Activated T-helper 9 cell treated with anti-CD3 and anti-CD28 coated beads, Interleukin-2, amount 50 U/mL, for 16 hours (primary cell): Measurements from ENCODE around the gene DENND2A.
A peak's percentile ranks its signal among the peaks of the same experiment; 100 is the strongest.
"Not testable (repeated sequence)": the region's sequence is repeated elsewhere in the genome, so short reads cannot be mapped to it uniquely, and the experiment has no call there.

Source experiments
- DNase-seq: peaks from one replicate; pipeline ENCODE4 v3.0.0-alpha.2; 2020; ENCODE audit warnings: low read depth

The DENND2A gene

DNA sequence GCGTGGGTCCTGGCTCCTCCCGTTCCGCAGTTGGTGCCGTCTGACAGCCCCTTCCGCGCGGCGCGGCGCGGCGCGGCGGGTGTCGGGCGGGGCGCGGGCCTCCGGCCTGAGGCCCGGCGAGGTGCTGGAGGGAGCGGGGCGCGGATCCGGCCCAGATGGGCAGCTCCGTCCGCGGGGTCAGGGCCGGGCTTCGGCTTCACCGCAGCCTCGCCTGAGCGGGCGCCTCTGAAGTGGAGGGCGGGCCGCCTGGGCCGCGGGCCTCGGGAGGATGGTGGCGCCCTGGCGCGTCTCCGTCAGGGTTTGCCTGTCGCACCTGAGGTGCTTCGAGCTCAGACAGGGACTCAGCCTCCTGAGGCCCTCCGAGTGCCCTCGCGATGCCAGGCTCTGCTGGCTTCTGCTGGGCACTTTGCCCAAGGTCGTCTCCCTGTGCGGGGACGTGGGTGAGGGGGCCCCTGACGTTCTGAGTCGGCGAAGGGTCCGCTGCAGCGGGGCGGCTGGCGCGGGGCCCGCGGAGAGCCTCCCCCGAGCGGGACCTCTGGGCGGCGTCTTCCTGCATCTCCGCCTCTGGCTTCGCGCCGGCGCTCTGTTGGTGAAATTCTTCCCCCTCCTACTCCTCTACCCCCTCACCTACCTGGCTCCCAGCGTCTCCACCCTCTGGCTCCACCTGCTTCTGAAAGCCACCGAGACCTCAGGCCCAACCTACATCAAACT lies 32.6 kb upstream of the DENND2A start:
- DNase-seq: peak; percentile 40

DNA sequence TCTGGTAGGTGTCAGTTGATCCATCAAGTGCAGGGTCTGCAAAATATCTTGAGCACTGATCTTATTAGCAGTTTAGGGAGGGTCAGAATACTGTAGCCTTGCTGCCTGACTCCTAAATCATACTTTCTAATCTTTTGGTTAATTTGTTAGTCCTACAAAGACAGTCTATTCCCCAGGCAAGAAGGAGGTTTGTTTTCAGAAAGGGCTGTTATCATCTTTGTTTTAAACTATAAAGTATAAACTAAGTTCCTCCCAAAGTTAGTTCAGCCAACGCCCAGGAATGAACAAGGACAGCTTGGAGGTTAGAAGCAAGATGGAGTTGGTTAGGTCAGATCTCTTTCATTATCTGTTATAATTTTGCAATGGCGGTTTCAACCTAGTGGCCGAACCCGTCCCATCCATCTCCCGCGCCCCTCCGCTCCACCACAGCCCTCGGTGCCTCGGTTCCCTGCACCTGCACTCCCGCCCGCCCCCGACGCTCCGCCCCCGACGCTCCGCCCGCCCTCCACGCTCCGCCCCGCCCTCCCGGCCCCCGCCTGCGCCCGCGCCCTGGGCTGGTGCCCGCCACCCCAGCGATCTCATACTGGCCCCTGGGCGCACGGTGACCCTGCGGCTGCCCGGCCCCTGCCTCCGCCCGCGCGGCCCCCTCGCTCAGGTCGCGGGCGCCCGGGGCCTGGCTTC lies 31.9 kb upstream of the DENND2A start, which contains the start of gene ADCK2:
Gene ADCK2, plus strand, starts transcription at position 564 of the 681 bp plus-strand sequence. CDS start 386 bp downstream, outside the sequence.
- DNase-seq: peak; percentile 43

DNA sequence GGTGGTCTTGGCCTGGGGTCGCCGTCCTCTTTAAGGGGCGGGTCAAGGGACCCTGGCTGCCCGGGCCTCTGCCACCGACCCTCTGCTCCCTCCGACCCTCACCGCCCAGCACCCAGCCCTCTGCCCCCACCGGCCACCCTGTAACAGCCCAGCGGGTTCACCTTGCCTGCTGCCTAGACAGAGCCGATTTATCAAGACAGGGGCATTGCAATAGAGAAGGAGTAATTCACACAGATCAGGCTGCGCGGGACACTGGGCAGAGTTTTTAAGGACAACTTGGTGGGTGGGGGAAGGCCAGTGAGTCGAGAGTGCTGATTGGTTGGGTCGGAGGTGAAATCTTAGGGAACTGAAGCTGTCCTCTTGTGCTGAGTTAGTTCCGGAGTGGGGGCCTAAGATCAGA lies 31.4 kb upstream of the DENND2A start:
- no peak for DNase-seq

DNA sequence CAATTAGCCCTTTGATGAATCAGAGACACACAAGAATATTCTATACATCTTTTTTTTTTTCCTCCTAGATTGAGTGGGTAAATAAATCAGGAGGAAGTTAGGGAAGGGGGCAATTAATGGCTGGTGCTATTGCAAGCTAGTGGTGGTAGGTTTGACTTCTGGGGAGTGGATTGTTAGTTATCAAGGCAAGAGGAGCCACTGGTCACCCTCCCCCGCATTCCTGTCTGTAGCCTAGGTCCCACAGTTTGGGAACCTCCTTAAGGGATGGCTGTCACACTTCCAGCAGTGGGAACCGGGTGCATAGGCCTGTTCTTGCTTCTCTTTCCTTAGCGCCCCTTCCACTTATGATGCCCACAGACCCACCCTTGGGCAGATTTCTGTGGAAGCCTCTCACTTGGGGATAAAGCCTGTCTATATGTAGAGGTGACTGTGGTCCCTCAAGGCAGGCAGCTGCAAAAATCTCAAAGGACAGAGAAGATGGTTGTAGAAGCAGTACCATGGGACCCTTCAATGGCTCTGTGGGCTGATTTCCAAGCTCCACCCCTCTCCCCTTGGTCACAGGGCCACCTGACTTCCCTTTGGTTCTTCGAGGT lies 29.8 kb upstream of the DENND2A start:
- no peak for DNase-seq

DNA sequence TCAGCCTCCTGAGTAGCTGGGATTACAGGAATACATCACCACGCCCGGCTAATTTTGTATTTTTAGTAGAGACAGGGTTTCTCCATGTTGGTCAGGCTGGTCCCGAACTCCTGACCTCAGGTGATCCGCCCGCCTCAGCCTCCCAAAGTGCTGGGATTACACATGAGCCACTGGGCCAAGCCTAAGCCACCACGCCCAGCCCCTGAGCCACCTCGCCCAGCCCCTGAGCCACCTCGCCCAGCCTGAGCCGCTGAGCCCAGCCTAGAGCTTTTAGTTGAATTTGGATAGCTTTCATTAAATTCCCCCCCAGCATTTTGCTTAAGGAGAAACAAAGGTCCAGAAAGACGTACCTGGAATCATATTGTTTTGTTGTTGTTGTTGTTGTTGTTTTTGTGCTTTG lies 29.2 kb upstream of the DENND2A start:
- not testable (repeated sequence) for DNase-seq

DNA sequence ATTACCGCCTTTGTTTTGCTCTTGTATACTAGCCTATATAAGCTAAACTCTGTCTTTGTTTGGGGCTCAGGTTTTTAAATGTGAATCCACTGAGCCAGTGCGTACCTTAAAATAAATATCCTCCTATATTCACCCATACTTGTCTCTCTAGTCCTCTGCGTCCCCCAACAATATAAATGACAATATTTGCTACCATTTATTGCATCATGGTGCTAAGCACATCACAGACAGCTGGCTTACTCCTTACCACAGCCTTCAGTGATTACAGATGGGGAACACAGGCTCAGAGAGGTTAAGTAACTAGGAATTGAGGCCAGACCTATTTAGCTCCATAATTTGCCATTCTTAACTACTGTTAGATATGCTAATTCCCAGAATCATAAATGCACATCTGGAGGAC lies 28.7 kb upstream of the DENND2A start:
- DNase-seq: no peak

DNA sequence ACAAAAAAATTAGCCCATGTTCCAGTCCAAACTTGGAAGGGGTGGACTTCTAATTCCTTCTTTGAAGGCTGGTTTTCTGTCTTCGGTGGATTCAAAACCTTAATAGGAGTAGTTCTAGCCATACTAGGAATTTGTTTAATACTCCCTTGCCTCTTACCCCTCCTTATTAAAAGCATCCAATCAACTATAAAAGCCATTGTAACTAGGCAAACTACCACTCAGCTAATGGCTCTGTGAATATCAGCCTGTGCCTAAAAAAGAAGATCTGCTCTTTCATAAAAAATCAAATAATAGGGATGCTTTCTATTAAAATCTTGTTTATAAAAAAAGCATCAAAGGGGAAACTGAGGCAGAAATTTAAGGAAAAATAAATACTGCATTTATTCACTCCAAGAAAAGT lies 28.0 kb upstream of the DENND2A start:
- DNase-seq: no peak

DNA sequence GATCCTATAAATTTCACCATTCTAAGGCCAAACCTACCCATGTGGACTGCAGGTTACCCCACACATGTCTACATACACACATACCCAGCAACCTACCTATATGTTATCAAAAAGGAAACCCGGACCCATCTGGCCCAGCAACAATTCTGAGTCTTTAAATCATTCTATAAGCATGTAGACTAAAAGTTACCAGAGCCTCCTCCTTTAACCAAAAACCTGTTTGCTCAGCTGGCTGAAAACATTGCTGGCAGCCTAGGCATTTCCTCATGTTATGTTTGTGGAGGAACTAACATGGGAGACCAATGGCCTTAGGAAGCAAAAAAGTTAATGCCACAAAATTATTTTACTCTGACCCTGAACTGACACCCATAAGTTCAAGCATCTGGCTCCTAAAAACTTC lies 26.9 kb upstream of the DENND2A start:
- DNase-seq: no peak

DNA sequence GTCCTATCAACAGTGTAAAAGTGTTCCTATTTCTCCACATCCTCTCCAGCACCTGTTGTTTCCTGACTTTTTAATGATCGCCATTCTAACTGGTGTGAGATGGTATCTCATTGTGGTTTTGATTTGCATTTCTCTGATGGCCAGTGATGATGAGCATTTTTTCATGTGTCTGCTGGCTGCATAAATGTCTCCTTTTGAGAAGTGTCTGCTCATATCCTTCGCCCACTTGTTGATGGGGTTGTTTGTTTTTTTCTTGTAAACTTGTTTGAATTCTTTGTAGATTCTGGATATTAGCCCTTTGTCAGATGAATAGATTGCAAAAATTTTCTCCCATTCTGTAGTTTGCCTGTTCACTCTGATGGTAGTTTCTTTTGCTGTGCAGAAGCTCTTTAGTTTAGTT lies 22.3 kb upstream of the DENND2A start:
- DNase-seq: not testable (repeated sequence)

DNA sequence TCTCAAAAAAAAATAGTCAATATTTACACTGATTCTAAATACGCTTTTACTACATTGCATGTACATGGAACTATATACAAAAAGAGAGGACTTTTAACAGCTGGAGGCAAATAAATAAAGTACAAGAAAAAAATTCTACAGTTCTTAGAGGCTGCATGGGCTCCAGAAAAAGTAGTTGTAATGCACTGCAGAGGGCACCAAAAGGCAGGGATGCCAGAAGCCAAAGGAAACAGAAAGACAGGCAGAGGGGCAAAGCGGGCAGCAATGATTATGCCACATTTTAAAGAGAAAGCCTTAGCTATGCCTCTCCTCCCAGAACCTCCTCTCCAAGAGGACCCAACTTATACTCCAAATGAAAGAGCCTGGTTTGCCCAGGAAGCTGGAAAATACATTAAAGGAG lies 20.5 kb upstream of the DENND2A start:
- DNase-seq: no peak

DNA sequence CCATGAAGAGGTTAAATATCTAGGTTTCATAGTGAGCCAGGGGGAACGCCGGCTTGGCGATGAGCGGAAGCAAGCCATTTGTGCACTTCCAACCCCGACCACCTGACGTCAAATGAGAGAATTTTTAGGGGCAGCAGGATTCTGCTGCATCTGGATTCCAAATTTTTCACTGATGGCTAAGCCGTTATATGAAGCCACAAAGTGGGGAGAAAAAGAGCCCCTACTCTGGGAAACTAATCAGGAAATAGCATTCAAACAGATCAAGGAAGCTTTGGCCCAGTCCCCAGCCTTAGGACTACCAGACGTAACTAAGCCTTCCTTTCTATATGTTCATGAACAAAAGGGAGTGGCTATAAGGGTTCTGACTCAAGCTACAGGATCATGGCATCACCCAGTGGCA lies 19.2 kb upstream of the DENND2A start:
- DNase-seq: no peak

DNA sequence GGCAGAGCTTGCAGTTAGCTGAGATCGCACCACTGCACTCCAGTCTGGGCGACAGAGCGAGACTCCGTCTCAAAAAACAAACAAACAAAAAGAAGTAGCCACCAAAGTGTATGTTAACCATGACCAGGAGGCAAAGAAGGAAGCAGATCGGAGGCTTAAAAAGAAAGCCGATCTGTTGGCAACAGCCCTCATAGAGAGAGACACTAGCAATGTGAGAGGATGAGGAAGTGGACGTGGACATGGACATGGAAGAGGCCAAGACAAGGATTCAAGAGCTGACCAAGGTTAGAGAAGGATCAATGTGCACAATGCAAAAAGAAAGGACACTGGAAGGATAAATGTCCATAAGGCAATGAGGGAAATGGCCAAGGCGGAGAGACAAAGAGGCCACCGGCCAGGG lies 17.3 kb upstream of the DENND2A start:
- no peak for DNase-seq

DNA sequence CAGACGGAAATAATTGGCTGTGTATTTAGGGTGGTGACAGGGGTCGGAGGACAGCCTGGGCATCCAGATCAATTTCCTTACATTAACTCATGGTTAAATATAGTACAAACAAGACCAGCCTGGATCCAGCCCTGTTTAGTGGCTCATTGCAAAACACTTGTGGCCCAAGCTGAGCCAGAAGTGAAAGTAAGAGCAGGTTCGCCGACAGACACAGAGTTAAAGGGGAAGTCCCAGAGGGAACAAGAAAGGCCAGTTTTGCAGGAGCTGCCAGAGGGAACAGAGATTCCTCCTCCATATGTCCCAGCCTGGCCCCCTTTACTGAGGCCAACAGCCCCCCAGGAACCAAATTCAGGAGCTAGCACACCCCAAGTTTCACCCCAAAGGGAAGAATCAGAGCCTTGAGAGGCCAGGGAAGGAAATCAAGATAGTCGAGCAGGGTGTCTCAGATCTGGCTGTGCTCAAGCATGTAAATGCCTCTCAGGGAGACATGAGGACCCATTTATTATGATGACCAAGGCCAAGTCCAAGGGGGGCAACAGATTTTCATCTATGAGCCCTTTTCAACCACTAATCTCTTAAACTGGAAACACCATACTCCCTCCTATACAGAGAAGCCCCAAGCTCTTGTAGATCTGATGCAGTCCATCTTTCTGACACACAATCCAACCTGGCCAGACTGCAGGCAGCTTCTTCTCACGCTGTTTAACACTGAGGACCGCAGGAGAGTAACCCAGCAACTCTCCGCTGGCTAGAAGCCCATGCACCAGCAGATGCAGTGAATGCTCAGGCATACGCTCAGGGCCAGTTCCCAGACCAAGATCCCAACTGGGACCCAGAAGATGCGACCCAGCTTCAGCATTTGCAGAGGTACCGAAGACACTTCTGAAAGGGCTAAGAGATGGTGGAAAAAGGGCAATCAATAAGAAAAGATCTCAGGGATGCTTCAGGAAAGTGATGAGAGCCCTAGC lies 16.2 kb upstream of the DENND2A start:
- no peak for DNase-seq

DNA sequence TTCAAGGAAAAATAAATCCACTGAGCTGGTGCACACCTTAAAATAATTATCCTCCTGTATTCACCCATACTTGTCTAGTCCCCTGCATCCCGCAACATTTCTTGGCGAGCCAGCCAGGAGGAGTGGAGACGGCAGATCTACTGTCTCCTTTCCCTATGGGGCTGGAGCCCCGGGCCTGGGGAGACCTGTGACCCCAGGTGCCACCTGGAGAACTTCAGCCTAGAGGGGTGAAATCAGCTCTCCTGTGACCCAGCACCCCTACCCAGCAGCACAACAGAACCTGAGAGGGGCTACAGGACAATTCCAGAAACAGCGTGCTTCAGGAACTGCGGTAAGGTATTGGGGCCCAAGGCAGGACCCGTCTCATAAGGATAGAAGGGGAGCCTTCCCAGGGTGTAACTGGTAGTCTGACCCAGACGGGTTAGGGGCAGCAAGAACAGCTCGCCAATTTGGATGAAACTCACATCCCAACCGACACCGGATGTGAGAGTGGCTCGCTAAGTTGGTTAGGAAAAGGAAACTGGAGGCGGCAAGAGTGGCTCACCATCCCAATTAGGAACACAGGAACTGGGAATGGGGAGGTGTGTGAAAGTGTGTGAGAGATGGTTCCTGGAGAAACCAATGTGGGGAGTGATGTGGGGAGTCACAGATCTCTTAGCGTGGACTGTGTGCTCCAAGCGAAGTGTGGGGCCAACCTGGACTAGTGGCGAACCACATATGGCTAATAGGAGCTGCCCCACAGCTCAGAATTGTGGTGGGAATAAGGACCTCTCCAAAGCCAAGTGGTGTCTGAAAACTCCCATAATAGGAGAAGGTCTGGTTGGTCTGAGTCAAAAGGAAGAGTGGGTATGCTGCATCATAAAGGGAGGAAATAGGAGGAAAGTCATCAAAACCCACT lies 15.1 kb upstream of the DENND2A start:
- no peak for DNase-seq

DNA sequence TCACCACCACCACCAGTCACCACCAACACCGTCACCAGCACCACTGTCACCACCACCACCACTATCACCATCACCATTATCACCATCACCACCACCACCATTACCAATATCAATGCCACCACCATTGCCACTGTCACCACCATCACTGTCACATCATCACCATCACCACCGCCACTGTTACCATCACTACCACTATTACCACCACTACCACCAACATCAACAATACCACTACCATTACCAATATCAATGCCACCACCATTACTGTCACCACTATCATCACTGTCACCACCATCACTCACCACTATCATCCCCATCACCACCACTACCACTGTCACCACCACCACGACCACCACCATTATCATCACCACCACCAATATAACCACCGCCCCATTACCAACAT lies 14.0 kb upstream of the DENND2A start:
- no peak for DNase-seq

DNA sequence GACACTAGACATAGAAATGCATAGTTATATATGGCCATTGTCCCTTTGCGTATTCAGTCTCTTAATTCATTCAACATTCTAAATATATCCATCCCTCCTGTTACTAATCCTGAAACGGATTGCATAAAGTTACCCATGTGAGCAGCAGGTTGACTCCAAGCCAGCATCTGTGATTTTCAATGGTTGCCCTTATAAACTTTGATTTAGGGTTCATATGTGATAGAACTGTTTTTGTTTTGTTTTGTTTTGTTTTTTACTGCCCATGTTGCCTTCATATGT lies 13.4 kb upstream of the DENND2A start:
- DNase-seq: no peak

DNA sequence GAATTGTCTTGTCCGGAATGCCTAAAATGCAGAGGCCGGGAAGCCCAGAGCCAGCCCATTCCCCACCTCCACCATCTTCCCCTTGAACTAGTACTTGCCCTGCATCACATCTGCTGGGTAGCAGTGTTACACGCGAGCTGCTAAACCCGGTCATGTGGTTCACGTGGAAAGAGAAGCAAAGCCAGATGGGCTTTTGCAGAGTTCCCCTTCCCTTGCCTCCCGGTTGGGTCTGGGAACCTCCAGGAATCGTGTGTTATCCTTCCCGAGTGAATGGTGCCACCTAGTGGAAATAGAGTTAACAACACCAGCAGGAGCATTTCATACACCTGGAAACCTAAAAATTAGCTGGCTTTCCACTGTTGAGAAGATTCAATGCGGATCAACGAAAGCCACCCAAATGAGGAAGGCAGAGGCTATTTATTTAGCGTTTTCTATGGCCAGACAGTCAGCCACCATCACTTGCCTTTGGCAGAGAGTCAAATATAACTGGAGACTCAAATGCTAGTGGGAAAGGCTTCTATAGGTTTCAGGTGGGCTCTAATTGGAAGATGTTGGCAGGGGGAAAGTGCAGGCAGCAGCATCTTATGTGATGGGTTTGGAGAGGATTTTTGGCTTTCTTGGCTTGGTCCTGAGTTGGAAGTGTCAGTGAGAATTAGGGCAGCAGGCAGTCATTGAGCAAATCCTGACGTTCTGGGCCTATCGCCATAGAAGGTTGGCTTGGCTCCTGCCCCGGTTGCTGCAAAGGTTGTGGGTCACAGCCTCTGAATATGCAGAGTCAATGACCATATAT lies 12.9 kb upstream of the DENND2A start:
- no peak for DNase-seq

DNA sequence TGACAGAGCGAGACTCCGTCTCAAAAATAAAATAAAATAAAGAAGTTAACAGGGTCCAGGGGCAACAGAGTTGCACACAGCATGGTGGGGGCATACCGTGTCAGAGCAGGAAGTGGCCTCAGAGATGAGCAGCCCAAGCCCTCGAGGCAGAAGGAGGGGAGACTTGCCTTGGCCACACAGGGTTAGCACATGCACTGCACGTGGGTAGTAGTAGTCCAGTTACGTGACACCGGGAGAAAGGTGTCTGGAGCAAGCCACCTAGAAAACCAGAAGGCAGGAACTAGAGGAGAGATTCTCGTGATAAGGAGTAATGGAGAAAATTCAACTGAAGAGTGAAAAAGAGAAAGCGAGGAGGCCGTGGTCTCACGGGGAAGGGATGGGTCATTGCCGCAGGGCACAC lies 9.8 kb upstream of the DENND2A start:
- DNase-seq: no peak

DNA sequence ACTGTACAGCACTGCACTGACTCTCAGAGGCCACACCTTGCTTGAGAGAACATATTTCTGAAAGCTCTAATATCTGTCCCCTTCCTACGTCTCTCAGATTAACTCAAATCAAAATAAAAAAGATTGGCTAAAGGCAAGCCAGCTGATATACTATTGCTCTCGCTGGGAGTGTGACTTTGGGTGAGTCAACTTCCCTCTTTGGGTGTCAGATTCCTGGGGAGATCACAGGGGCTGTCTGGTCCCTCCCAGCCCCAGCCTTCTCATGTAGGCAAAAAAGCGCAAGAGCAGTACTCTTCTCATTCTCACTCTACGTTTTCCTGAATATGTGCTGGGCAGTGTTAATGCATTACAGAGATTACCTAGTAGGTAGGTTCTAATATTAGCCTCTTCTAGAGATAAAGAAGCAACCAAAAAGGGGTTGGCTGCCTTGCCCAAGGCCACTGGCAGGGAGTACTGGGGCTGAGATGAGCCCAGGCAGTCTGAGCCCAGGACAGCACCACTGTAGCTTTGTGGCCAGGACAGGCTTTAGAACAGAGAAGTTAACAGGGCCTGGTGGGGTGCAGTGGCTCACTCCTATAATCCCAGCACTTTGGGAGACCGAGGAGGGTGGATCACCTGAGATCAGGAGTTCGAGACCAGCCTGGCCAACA lies 9.1 kb upstream of the DENND2A start:
- no peak for DNase-seq
